Stomach (tissue), 9 donors: ENCODE data around the gene ENTR1. TPM values are rescaled to one million over a fixed set of nuclear protein-coding genes. Genes with fewer than 3 reads are reported as not detected.

Experiments
- DNase-seq, 2 donors: peaks; one replicate each; pipeline versions ENCODE4 v3.0.0 to v3.0.0-alpha.2; 2013 to 2019
- H3K27ac ChIP-seq, 5 donors: fragments of 200-600 bp in 4 of 5; sonication (generic) in 4 of 5; one replicate each; pipeline ENCODE4 v1.5.1; 2013 to 2019; ENCODE audit warnings: mild to moderate bottlenecking in 1 of 5, moderate library complexity in 1 of 5
- H3K27me3 ChIP-seq, 3 donors: fragments of 200-600 bp; sonication (generic); one replicate each; pipeline ENCODE4 v1.5.1; 2017 to 2019; ENCODE audit warnings: mixed run types in 1 of 3
- H3K36me3 ChIP-seq, 4 donors: fragments of 200-600 bp; sonication (generic); 1 replicate in 3 of 4; 2 replicates in 1 of 4; pipeline ENCODE4 v1.5.1; 2016 to 2019
- H3K4me1 ChIP-seq, 4 donors: fragments of 200-600 bp; sonication (generic); one replicate each; pipeline ENCODE4 v1.5.1; 2016 to 2019
- H3K4me3 ChIP-seq, 4 donors: fragments of 200-600 bp; sonication (generic) in 3 of 4; one replicate each; pipeline ENCODE4 v1.5.1; 2016 to 2019; ENCODE audit warnings: mild to moderate bottlenecking in 1 of 4
- H3K9me3 ChIP-seq, 4 donors: fragments of 200-600 bp; sonication (generic); one replicate each; pipeline ENCODE4 v1.5.1; 2016 to 2019
- EP300 ChIP-seq: sonication (generic); formaldehyde crosslinking; IDR thresholded peaks from one replicate; pipeline ENCODE4 v1.6.1; 2017; ENCODE audit warnings: antibody characterized with exemption
- POLR2A ChIP-seq, 4 donors: fragments of 450-650 bp; IDR thresholded peaks; one replicate each; pipeline ENCODE4 v1.6.1; 2016; ENCODE audit warnings: antibody characterized with exemption in 4 of 4, control low read depth in 2 of 4, mild to moderate bottlenecking in 1 of 4, moderate library complexity in 1 of 4
- POLR2AphosphoS5 ChIP-seq, 3 donors: sonication (generic); formaldehyde crosslinking; IDR thresholded peaks; one replicate each; pipeline ENCODE4 v1.6.1; 2016; ENCODE audit warnings: antibody characterized with exemption in 3 of 3
- WGBS, 5 donors: extraction: QIAGEN DNeasy Blood & Tissue Kit in 3 of 5; methylation state at CpG; one replicate each; pipeline versions ENCODE4 v1.1.5 to v1.1.7; 2013 to 2018; 5-methylcytosine and 5-hydroxymethylcytosine counted together
- intact Hi-C: fragments of 100-400 bp; cut with DNase I; formaldehyde crosslinking; loops from one replicate; pipeline ENCODE4 v1.15.1; 2023; ENCODE audit warnings: low total_unique reads
- polyA plus RNA-seq, 3 donors: library from polyadenylated mRNA; stranded (reverse); fragments of 200-250 nt; gene quantifications; one replicate each; pipeline ENCODE4 v1.2.3, GENCODE V29; 2013
- total RNA-seq, 5 donors: library from RNA; depleted of rRNA; stranded (reverse); fragments of >200 nt; gene quantifications; one replicate each; pipeline versions ENCODE4 v1.1.0 to v1.2.3, GENCODE V29; 2014 to 2016
- TF ChIP-seq, protein P1 (sequence below), 7 experiments: fragments of 450-650 bp in 4 of 7; fragments of 200-600 bp in 3 of 7; sonication (generic) in 3 of 7; IDR thresholded peaks; one replicate each; pipeline ENCODE4 v1.5.1; 2016 to 2019; ENCODE audit warnings: antibody characterized with exemption in 7 of 7, control low read depth in 2 of 7, mild to moderate bottlenecking in 1 of 7
- donor health status: healthy with polysubstance abuse.
- donor health status: Bipolar disorder and iron deficiency.
- donor health status: healthy.

The ENTR1 gene
- total and polyA plus RNA-seq, 8 donors = 20.6 to 184 (median 34.8) TPM

DNA sequence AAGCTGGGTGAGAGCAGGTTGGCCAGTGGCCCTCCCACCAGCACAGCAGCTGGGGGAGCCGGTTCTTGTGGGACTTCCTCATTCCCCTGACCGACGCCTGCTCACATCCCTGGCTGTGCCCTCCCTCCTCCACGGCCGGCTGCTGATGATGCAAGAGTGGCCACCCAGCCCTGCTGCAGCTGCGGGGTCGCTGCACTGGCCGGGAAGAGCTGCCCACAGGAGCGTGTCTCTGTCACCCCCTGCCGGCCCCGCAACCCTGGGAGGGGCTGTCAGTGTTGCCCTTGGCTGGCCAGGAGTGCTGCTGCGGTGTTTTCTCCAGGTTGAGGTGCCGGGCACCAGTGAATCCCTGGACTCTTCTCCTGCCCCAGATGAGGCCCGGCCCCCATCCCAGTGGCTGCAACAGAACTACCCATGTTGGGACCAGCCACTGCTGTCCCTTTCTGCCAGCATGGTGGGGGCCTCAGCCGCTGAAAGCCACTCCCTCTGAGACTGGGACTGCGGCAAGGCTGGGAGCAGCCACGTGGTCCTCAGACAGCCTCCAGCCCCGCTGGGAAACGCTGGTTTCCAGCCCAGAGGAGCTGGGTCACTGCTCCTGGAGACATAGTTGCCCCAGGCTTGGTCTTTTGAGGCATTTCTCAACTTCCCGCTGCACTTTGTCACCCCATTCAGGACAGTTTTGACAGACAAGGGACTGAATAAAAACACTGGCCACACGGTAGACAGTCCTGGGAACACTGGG is 37.7 kb downstream of the ENTR1 start:
- WGBS, 5 donors = 13 to 16% (median 14%) methylated on average over 6 to 21 of the region's 21 CpGs
- H3K36me3 ChIP-seq = peaks cover 0 to 9% (median under 1%) of the 10 kb centered on the region in 4 donors
- intact Hi-C loops = no loop called here
- no peaks in the 10 kb centered on the region for H3K27me3 ChIP-seq
- H3K27ac ChIP-seq = peak overlapping the region in 2 of 5 donors; percentile 50 to 52
- DNase-seq = peak; percentile 69 to 84
- TF ChIP-seq POLR2AphosphoS5 (IDR thresholded peaks at IDR 0.05) (peak in 1 of 3 donors; percentile 39), EP300 (no peak), POLR2A (IDR thresholded peaks at IDR 0.05) (no peak)
- TF ChIP-seq, protein P1, sequence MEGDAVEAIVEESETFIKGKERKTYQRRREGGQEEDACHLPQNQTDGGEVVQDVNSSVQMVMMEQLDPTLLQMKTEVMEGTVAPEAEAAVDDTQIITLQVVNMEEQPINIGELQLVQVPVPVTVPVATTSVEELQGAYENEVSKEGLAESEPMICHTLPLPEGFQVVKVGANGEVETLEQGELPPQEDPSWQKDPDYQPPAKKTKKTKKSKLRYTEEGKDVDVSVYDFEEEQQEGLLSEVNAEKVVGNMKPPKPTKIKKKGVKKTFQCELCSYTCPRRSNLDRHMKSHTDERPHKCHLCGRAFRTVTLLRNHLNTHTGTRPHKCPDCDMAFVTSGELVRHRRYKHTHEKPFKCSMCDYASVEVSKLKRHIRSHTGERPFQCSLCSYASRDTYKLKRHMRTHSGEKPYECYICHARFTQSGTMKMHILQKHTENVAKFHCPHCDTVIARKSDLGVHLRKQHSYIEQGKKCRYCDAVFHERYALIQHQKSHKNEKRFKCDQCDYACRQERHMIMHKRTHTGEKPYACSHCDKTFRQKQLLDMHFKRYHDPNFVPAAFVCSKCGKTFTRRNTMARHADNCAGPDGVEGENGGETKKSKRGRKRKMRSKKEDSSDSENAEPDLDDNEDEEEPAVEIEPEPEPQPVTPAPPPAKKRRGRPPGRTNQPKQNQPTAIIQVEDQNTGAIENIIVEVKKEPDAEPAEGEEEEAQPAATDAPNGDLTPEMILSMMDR (IDR thresholded peaks at IDR 0.05) = no peak
- H3K4me1 ChIP-seq = peaks cover 12 to 20% (median 16%) of the 10 kb centered on the region in 4 donors
- H3K4me3 ChIP-seq = peak overlapping the region in 3 of 4 donors; percentile 26 to 39 (median 33)
- no peaks in the 10 kb centered on the region for H3K9me3 ChIP-seq

DNA sequence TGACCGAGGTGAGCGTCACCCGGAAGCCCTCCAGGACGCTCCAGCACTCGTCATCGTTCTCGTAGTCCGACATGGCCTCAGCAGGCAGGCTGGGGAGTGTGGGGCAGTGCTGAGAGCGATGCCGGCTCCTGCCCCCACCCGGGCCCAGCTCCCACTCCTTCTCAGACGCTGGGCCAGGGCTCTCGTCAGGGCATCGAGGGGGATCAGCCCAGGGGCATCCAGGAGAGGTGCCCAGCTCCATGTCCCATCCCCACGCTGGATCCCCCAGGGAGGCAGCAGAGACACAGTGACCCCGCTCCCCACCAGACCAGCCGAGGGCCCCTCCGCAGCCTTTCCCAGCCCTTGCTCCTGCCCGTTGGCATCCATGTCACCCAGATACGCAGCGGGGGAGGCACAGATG is 38.4 kb downstream of the ENTR1 start:
- H3K27ac ChIP-seq = peak overlapping the region in 2 of 5 donors; percentile 50 to 52
- WGBS, 5 donors = 79 to 91% (median 91%) methylated on average over 8 to 21 of the region's 21 CpGs

DNA sequence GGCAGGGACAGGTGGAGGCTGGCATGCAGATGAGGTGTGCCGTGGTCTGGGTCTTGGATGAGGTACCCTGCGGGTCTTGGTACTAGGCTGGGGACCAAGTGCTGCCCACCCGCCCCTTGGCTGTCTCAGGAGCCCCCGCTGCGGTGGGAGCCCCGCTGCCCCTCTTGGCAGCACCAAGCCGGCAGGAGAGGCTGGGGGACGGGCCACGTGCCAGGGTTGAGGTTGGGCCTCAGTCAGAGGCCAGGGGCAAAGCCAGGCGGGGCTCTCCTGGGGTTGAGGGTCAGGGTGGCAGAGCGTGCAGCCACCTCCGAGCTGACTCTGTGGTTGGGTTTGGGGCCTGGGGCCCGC is 38.9 kb downstream of the ENTR1 start:
- Histone ChIP-seq H3K36me3 (peaks cover 0 to 7% (median 0%) of the 10 kb centered on the region in 4 donors), H3K4me3 (no peak overlapping the region), H3K9me3 (no peaks in the 10 kb centered on the region), H3K27ac (no peak overlapping the region), H3K4me1 (peaks cover 12 to 20% (median 16%) of the 10 kb centered on the region in 4 donors), H3K27me3 (no peaks in the 10 kb centered on the region)
- no peak for DNase-seq
- 86 to 92% (median 87%) methylated on average over 10 to 13 of the region's 13 CpGs for WGBS, 5 donors
- TF ChIP-seq EP300 (no peak), POLR2A (IDR thresholded peaks at IDR 0.05) (no peak), POLR2AphosphoS5 (IDR thresholded peaks at IDR 0.05) (no peak)
- TF ChIP-seq, protein P1 (IDR thresholded peaks at IDR 0.05) = no peak
- intact Hi-C loops = no loop called here

More for the DNA sequence above, 38.4 kb downstream of the ENTR1 start:
- TF ChIP-seq POLR2A (IDR thresholded peaks at IDR 0.05) (no peak), EP300 (no peak), POLR2AphosphoS5 (IDR thresholded peaks at IDR 0.05) (no peak)
- TF ChIP-seq, protein P1 (IDR thresholded peaks at IDR 0.05) = no peak
- Histone ChIP-seq H3K9me3 (no peaks in the 10 kb centered on the region), H3K4me3 (peak overlapping the region in 1 of 4 donors; percentile 39), H3K27me3 (no peaks in the 10 kb centered on the region), H3K36me3 (peaks cover 0 to 7% (median 0%) of the 10 kb centered on the region in 4 donors), H3K4me1 (peaks cover 12 to 20% (median 16%) of the 10 kb centered on the region in 4 donors)
- DNase-seq = no peak
- intact Hi-C loops = no loop called here

DNA sequence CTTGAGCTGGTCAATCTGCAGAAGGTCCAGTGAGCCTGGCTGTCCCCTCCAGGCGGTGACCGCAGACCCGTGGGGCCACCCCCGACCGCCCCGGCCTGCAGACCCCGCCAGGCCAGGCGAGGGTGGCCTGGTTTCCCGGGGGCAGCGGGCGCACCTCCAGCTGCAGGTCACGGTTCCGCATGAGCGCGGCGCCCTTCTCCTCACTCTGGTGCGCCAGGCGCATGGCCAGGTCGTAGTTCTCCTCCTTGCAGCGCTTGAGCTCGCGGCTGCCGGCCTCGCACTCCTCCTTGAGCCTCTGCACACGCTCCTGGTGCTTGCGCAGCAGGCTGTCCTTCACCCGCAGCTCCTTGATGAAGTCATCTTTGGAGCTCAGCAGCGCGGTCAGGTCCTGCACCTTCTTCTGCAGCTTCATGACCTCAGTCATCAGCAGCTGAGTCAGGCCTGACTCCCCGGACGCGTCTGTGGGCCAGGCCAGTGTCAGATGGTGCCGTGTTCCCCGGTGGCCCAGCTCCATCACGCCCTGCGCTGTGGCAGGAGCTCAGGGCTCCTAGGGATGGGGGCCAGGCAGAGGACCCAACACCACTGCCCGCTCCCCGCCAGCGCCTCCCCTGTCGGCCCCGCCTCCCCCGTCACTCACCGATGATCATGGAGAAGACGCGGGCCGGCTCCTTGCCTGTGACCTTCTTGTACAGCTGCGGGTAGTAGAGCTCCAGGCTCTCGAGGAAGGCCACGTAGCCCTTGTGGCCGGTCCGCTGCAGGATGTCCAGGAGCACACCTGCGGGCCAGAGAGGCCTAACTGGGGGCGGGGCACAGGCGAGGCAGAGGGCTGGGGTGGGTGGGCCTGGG is 39.5 kb downstream of the ENTR1 start:
- H3K36me3 ChIP-seq = peaks cover 0 to 7% (median 0%) of the 10 kb centered on the region in 4 donors
- H3K4me3 ChIP-seq = no peak overlapping the region
- TF ChIP-seq POLR2AphosphoS5 (IDR thresholded peaks at IDR 0.05) = no peak
- TF ChIP-seq POLR2A (IDR thresholded peaks at IDR 0.05) = no peak
- peaks cover 12 to 23% (median 17%) of the 10 kb centered on the region in 4 donors for H3K4me1 ChIP-seq
- no peaks in the 10 kb centered on the region for H3K27me3 ChIP-seq
- 89 to 95% (median 93%) methylated on average over 32 to 54 of the region's 54 CpGs for WGBS, 5 donors
- no peak overlapping the region for H3K27ac ChIP-seq
- intact Hi-C loops = no loop called here
- H3K9me3 ChIP-seq = no peaks in the 10 kb centered on the region
- DNase-seq = no peak
